Stimulated activated CD4-positive, alpha-beta T cell treated with anti-CD3 and anti-CD28 coated beads, Interleukin-12 subunit alpha, Interleukin-12 subunit beta, amount 100 ng/mL, for 4 hours (primary cell): ENCODE results near the gene IMMP2L.
"Not testable (repeated sequence)": the region's sequence is repeated elsewhere in the genome, so short reads cannot be mapped to it uniquely, and the experiment has no call there.

Source experiments
- DNase-seq: peaks from one replicate; pipeline ENCODE4 v3.0.0-alpha.2; 2020

The IMMP2L gene

DNA sequence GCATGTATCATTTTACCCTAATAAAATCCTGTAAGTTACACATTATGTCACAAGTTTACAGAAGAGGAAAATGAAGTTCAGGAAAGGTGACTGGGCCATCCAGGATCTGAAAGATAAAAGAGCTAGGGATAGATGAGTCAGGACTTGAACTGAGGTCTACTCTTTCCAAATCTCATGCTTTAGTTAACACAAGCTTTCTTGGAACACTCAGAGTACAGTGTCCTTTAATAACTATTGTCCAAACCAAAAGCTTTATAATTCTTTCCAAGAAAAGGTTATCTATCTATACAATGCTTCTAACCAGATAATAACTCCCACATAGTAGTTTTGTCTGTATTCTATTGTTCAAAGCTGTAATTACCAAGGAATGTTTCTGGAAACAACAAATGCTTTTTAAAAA, 306.7 kb downstream of the IMMP2L start:
- DNase-seq = no peak

- DNase-seq = not testable (repeated sequence)
Measured at GRCh38 chr7:111251365-111251764, 310.9 kb downstream of the IMMP2L start.

GRCh38 chr7:111249807-111250206, 312.5 kb downstream of the IMMP2L start:
- DNase-seq = not testable (repeated sequence)

- DNase-seq = no peak
Measured at GRCh38 chr7:111242141-111242755, 320.0 kb downstream of the IMMP2L start.

DNA sequence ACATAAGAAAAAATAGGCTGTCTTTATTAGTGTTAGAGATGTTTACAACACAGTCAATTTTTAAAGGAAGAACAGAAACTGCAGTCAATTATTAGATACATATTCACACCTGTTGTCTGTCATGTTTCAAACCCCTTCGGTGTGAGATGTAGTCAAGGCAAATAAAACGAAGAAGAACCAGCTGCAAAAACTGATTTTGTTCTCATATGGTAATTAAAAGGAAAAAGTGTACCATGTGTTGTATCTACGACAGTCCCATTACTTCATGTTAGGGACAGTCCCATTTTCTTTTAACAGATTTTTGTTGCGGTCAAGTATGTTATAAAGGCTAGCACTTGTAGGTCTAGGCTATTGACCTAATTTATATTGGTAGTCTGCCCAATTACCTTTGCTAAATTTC, 321.9 kb downstream of the IMMP2L start:
- no peak for DNase-seq

GRCh38 chr7:111239437-111239836, 322.9 kb downstream of the IMMP2L start:
- no peak for DNase-seq

DNA sequence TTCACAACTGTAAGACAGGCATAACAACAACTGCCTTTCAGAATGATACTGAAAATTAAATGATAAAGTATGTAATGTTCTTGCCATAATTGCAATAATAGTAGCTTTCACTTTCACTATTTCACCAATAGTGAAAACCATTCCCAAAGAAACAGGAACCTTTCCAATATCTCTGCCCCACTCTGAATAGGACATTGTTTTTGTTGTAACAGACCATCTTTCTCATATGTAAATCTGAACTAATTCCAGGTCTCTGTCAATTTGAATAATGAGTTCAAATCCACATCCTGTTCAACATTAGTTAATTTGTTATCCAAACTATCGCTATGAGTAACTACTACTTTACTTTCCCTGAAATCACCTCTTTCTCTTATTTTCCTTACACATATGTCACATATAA, 323.4 kb downstream of the IMMP2L start:
- DNase-seq = no peak

DNA sequence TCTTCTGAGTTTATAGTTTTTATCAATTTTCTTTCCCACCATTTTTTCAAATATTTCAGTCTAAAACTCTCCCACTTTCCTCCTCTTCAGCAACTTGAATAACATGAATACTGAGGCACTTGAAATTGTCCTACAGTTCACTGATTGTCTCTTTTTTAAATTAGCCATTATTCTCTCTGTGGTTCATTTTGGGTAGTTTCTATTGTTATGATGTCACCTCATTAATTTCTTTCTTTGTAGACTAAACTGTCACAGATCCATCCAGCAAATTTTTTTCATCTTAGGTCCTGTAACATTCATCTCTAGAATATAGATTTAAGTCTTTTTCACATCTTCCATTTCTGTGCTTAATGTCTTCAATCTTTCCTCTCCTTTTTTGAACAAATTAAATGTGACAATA, 326.6 kb downstream of the IMMP2L start:
- no peak for DNase-seq

GRCh38 chr7:111232249-111233084, 329.8 kb downstream of the IMMP2L start:
- no peak for DNase-seq

GRCh38 chr7:111229916-111230315, 332.4 kb downstream of the IMMP2L start:
- no peak for DNase-seq

GRCh38 chr7:111229181-111229740, 333.0 kb downstream of the IMMP2L start:
- no peak for DNase-seq

DNA sequence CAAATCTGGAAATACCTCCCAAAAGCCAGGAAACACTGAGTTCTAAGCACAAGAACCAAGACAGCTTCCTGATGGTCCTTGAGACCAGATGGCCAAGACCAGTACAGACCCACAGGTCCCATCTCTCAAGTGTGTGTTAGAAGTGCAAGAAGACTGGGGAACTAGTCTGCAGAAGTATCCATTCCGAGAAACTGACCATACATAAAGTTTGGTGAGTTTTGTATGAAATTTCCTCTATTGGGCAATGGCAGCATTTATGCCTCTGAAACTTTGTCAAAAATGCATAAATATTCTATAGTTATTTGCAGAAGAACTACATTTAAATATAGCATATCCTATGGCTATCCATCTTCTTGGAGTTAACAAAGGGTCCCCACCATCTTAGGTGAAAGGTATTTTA, 333.9 kb downstream of the IMMP2L start:
- no peak for DNase-seq

GRCh38 chr7:111226800-111227199, 335.5 kb downstream of the IMMP2L start:
- no peak for DNase-seq

GRCh38 chr7:111224354-111225231, 337.7 kb downstream of the IMMP2L start:
- DNase-seq = no peak

DNA sequence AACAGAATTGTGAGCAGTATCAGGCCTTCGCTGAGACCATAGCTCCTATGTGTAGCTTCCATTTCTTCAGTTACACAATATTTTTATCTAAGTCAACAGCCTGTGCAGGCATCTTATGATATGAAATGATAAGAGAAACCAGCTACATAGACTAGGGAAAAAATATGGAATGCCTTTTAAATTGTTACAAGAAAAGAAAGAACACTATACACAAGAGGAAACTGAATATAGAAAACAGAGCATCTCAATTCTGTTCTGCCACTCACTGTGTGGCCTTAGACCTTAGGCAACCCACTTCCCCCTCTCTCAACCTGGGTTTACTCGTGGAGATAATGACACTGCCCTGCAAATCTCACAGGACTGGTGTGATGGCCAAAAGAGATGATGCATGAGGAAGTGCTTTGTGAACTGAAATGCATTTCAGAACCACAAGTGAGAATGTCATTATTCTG, 338.5 kb downstream of the IMMP2L start:
- no peak for DNase-seq

DNA sequence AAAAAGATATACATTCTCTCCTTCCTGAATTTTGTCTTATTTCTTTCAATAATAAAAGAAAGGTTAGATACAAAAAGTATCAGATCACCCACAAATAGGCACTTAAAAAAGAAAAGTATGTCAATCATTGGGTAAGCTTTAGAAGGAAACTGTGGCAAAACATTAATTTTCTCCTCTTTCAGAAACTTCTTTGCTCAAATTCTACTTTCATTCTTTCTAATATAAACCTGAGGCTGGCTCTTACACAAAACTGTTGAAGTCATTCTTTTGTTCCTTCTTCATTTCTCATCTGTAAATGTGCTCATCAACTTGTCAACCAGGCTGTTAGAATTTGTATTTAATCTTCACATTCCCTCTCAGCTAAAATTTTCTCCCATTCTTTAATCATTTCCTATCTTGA, 346.7 kb downstream of the IMMP2L start:
- no peak for DNase-seq

GRCh38 chr7:111212857-111213523, 349.3 kb downstream of the IMMP2L start:
- DNase-seq = no peak

DNA sequence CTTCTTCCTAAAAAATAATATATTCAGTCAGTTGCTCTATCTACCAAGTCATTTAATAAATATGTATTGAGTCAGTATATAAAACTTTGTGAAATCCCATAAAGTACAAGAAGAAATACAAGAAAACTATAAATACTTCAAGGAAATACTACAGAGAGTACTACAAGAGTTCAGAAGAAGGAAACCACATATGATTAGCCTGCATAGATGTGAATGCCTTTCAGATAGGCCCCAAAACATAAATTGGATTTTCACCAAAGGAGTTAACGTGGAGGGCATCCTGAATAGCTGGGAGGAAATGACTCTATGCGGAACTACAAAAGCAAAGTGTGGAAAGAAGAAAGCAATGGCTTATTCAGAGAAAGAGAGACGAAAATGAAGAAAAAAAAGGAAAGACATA, 351.3 kb downstream of the IMMP2L start:
- no peak for DNase-seq

GRCh38 chr7:111210043-111210442, 352.2 kb downstream of the IMMP2L start:
- DNase-seq = no peak

- no peak for DNase-seq
Measured at GRCh38 chr7:111205251-111205650, 357.0 kb downstream of the IMMP2L start.

DNA sequence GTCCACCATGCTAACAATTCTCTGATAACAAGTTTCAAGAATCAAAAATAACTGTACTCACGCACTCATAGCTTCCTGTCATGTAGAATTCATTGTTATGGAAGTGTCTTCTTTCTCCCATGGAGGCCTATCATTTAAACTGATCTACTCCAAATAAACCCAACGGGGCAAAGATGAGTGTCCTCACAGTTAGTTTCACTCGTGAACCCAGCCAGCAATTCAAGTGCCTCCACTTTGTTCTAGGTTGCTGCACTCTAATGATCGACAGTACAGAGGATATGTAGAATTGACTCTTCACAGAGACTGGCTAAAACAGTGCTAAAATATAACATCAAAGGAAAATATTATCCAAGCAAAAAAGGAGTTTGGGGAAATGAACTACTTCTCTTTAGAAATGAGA, 360.0 kb downstream of the IMMP2L start:
- no peak for DNase-seq

GRCh38 chr7:111199643-111200042, 362.6 kb downstream of the IMMP2L start:
- no peak for DNase-seq

- DNase-seq = no peak
Measured at GRCh38 chr7:111198255-111198654, 364.0 kb downstream of the IMMP2L start.
